ENCODE measurements around the gene AGRN. TPM values are rescaled to one million over a fixed set of nuclear protein-coding genes. Genes with fewer than 3 reads are reported as not detected.

Gene AGRN
- total RNA-seq, 1 experiment from 2014 or later: 246 TPM

- in situ Hi-C loops (cut with HindIII; ENCODE audit: low pct_unique_long_range_greater_than_20kb, low sequenced_read_pairs): no loop called here
- DNase-seq (ENCODE audit: low read depth): no peak
Measured at GRCh38 chr1:1042835-1043234, 22.9 kb downstream of the AGRN start.

- DNase-seq (ENCODE audit: low read depth): no peak
- in situ Hi-C loops (cut with HindIII; ENCODE audit: low pct_unique_long_range_greater_than_20kb, low sequenced_read_pairs): no loop called here
Measured at GRCh38 chr1:1043411-1043810, 23.5 kb downstream of the AGRN start.

- in situ Hi-C loops (cut with HindIII; ENCODE audit: low pct_unique_long_range_greater_than_20kb, low sequenced_read_pairs): no loop called here
Measured at GRCh38 chr1:1043921-1044320, 24.0 kb downstream of the AGRN start.

GRCh38 chr1:1044455-1045078 lies 24.6 kb downstream of the AGRN start:
- in situ Hi-C loops (cut with HindIII; ENCODE audit: low pct_unique_long_range_greater_than_20kb, low sequenced_read_pairs): no loop called here
- DNase-seq (ENCODE audit: low read depth): no peak

More at GRCh38 chr1:1043921-1044320, 24.0 kb downstream of the AGRN start:
- DNase-seq (ENCODE audit: low read depth): no peak

DNA sequence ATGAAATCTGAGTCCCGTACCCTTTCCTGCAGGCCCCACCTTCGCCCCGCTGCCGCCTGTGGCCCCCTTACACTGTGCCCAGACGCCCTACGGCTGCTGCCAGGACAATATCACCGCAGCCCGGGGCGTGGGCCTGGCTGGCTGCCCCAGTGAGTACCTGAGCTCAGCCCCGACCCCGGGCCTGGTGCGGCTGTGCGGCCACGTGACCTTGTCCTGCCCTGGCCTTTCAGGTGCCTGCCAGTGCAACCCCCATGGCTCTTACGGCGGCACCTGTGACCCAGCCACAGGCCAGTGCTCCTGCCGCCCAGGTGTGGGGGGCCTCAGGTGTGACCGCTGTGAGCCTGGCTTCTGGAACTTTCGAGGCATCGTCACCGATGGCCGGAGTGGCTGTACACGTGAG lies 25.2 kb downstream of the AGRN start:
- no peak for DNase-seq (ENCODE audit: low read depth)
- in situ Hi-C loops (cut with HindIII; ENCODE audit: low pct_unique_long_range_greater_than_20kb, low sequenced_read_pairs): no loop called here

DNA sequence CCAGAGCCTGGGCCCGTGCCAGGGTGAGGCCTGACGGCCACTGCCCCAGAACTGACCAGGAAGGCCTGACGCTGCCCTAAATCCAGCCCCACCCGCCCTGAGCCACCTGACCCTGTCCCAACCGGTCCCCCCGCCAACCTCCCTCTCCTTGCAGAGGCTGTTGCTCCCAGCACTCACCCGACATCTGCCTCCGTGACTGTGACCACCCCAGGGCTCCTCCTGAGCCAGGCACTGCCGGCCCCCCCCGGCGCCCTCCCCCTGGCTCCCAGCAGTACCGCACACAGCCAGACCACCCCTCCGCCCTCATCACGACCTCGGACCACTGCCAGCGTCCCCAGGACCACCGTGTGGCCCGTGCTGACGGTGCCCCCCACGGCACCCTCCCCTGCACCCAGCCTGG lies 26.3 kb downstream of the AGRN start:
- no peak for DNase-seq (ENCODE audit: low read depth)
- in situ Hi-C loops (cut with HindIII; ENCODE audit: low pct_unique_long_range_greater_than_20kb, low sequenced_read_pairs): no loop called here

- no peak for DNase-seq (ENCODE audit: low read depth)
- in situ Hi-C loops (cut with HindIII; ENCODE audit: low pct_unique_long_range_greater_than_20kb, low sequenced_read_pairs): no loop called here
Measured at GRCh38 chr1:1046767-1047166, 26.8 kb downstream of the AGRN start.

GRCh38 chr1:1047407-1047806 lies 27.5 kb downstream of the AGRN start:
- DNase-seq (ENCODE audit: low read depth): no peak
- in situ Hi-C loops (cut with HindIII; ENCODE audit: low pct_unique_long_range_greater_than_20kb, low sequenced_read_pairs): no loop called here

- in situ Hi-C loops (cut with HindIII; ENCODE audit: low pct_unique_long_range_greater_than_20kb, low sequenced_read_pairs): no loop called here
- DNase-seq (ENCODE audit: low read depth): no peak
Measured at GRCh38 chr1:1047963-1048362, 28.0 kb downstream of the AGRN start.

DNA sequence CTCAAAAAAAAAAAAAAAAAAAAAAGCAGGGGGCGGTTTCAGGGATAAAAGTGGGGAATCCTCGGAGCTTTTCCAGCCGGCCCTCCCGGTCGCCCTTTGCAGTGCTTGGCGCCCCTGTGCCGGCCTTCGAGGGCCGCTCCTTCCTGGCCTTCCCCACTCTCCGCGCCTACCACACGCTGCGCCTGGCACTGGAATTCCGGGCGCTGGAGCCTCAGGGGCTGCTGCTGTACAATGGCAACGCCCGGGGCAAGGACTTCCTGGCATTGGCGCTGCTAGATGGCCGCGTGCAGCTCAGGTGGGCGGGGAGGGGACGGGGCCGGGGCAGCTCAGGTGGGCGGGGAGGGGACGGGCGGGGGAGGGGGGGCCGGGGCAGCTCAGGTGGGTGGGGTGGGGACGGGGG lies 28.8 kb downstream of the AGRN start:
- in situ Hi-C loops (cut with HindIII; ENCODE audit: low pct_unique_long_range_greater_than_20kb, low sequenced_read_pairs): no loop called here
- no peak for DNase-seq (ENCODE audit: low read depth)

DNA sequence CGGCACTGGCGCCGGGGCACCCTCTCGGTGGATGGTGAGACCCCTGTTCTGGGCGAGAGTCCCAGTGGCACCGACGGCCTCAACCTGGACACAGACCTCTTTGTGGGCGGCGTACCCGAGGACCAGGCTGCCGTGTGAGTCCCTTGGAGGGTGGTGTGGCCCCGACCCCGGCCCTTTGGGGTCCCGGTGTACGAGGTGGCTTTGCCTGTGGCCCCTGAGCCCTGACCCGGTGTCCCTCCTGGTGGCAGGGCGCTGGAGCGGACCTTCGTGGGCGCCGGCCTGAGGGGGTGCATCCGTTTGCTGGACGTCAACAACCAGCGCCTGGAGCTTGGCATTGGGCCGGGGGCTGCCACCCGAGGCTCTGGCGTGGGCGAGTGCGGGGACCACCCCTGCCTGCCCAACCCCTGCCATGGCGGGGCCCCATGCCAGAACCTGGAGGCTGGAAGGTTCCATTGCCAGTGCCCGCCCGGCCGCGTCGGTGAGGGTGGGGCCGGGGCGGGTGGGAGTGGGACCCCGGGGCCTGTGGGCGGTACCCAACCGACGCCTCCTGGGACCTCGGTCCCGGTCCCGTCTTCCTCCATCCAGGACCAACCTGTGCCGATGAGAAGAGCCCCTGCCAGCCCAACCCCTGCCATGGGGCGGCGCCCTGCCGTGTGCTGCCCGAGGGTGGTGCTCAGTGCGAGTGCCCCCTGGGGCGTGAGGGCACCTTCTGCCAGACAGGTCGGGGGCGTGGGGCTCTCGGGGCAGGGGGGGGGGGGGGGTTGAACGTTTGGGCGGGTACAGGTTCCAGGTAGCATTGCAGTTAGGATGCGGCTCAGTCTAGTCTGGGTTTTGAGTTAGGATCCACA lies 29.6 kb downstream of the AGRN start:
- DNase-seq (ENCODE audit: low read depth): no peak
- in situ Hi-C loops (cut with HindIII; ENCODE audit: low pct_unique_long_range_greater_than_20kb, low sequenced_read_pairs): no loop called here

DNA sequence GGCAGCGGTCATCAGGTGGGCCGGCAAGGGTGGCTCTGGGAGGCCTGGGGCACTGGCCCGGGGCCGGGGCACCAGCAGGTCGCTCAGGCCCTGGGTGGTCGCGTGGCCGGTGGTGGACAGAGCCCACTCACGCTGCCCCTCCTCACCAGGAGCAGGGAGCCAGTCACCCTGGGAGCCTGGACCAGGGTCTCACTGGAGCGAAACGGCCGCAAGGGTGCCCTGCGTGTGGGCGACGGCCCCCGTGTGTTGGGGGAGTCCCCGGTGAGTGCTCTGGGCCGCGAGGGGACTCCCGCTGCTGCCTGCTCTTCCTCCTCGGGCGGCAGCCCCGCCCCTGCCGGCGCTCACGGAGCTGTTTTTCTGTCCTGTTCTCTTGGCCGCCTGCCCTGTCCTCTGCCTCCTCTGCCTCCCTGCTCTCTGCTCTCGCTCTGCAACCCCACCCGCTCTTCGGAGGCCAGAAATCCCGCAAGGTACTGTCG lies 30.7 kb downstream of the AGRN start:
- DNase-seq (ENCODE audit: low read depth): no peak
- in situ Hi-C loops (cut with HindIII; ENCODE audit: low pct_unique_long_range_greater_than_20kb, low sequenced_read_pairs): no loop called here

GRCh38 chr1:1051127-1051810 lies 31.3 kb downstream of the AGRN start:
- in situ Hi-C loops (cut with HindIII; ENCODE audit: low pct_unique_long_range_greater_than_20kb, low sequenced_read_pairs): no loop called here
- no peak for DNase-seq (ENCODE audit: low read depth)

- in situ Hi-C loops (cut with HindIII; ENCODE audit: low pct_unique_long_range_greater_than_20kb, low sequenced_read_pairs): no loop called here
Measured at GRCh38 chr1:1052003-1052840, 32.3 kb downstream of the AGRN start.

DNA sequence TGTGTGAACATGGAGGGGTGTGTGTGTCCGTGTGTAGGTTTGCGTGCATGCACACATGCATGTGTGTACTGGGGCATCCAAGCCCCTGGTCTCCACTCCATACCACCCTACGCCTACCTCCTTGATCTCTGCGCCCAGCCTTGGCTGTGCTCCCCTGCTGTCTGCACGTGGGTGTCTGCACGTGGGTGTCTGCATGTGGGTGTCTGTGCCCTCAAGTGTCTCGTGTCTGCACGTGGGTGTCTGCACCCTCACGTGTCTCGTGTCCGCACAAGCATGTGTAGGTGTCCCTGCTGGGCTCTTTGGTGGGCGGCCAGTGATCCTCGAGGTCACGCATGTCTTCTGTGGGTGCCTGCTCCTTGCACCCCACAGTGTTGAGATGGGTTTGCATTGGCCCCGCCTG lies 33.1 kb downstream of the AGRN start:
- DNase-seq (ENCODE audit: low read depth): no peak
- in situ Hi-C loops (cut with HindIII; ENCODE audit: low pct_unique_long_range_greater_than_20kb, low sequenced_read_pairs): no loop called here

More at GRCh38 chr1:1052003-1052840, 32.3 kb downstream of the AGRN start:
- DNase-seq (ENCODE audit: low read depth): no peak

DNA sequence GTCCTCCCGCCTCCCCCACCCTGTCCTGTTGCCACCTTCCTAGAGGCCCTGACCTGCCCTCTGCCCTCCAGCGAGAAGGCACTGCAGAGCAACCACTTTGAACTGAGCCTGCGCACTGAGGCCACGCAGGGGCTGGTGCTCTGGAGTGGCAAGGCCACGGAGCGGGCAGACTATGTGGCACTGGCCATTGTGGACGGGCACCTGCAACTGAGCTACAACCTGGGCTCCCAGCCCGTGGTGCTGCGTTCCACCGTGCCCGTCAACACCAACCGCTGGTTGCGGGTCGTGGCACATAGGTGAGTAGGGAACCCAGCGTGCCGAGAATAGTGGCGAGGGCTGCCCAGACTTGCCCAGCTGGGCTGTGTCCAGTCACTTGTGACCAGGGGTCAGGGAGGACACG lies 33.8 kb downstream of the AGRN start:
- in situ Hi-C loops (cut with HindIII; ENCODE audit: low pct_unique_long_range_greater_than_20kb, low sequenced_read_pairs): no loop called here
- DNase-seq (ENCODE audit: low read depth): no peak

- DNase-seq (ENCODE audit: low read depth): no peak
- in situ Hi-C loops (cut with HindIII; ENCODE audit: low pct_unique_long_range_greater_than_20kb, low sequenced_read_pairs): no loop called here
Measured at GRCh38 chr1:1054099-1054700, 34.3 kb downstream of the AGRN start.

GRCh38 chr1:1054971-1055370 lies 35.1 kb downstream of the AGRN start:
- in situ Hi-C loops (cut with HindIII; ENCODE audit: low pct_unique_long_range_greater_than_20kb, low sequenced_read_pairs): no loop called here
- no peak for DNase-seq (ENCODE audit: low read depth)

Measured in Caki2 (cell line).